ENCODE results near the gene RPH3AL.

RPH3AL gene

DNA sequence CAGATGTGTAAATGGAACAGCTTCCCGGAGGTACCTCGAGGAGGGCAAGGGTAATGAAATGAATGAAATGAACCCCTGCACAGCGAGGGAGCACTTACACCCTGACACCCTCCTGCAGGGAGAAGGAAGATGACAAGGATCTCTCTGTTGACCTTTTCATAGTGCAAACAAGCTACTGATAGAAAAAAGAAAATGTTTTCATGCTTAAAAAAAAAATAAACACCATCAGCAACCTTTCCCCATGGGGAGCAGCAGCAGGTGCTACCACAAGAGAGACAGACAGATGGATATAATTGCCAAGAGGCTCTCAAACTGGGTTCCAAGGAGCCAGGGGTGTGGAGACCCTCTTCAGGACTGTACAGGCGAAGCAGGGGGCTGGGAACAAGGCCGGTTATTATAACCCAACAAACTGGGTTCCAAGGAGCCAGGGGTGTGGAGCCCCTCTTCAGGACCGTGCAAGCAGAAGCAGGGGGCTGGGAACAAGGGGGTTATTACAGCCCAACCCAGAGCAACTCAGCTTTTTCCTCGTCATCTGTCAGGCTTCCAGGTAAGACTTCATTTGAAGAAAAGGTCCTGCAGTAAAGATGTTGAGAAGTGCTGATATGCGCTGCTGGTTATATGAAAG, 718 bp upstream of the RPH3AL start:
- DNase-seq (ENCODE audit: low read depth, low spot score): no peak

DNA sequence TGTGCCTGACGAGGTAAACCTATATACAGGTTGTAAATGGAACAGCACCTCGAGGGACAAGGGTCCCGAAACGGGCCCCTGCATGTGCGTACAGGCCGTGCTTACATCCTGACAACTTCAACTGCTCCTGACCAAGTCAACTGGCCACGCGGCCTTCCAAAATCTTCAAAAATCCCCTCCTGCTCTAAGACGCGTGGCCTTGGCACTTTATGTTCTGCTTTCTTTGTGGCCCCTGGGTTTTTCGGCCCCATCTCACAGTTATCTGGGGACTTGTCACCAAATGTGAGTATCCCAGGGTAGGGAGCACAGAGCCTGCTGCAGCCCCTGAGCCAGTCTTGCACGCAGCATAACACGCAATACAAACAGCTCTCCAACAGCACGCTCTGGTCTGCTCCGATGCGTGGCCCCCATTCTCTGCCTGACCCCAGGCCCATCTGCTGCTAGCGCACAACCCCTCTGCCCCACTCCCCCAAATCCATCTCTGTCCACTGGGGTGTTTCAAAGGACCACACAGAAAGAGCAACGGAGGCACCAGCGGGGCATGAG, 659 bp downstream of the RPH3AL start:
- no peak for DNase-seq (ENCODE audit: low read depth, low spot score)

DNA sequence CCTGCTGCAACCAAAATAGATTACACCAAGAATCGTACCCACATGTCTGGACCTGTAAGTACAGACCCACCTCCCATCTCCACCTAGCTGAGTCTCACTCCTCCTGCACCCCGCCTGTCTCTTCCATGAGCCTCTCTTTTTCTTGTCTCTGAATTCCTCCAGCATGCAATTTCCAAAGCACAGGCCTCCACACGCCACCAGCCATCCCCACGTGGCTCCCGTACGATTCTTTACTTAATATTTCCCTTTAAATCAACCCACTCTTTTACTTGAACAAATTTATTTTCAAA, 1.2 kb downstream of the RPH3AL start:
- no peak for DNase-seq (ENCODE audit: low read depth, low spot score)

DNA sequence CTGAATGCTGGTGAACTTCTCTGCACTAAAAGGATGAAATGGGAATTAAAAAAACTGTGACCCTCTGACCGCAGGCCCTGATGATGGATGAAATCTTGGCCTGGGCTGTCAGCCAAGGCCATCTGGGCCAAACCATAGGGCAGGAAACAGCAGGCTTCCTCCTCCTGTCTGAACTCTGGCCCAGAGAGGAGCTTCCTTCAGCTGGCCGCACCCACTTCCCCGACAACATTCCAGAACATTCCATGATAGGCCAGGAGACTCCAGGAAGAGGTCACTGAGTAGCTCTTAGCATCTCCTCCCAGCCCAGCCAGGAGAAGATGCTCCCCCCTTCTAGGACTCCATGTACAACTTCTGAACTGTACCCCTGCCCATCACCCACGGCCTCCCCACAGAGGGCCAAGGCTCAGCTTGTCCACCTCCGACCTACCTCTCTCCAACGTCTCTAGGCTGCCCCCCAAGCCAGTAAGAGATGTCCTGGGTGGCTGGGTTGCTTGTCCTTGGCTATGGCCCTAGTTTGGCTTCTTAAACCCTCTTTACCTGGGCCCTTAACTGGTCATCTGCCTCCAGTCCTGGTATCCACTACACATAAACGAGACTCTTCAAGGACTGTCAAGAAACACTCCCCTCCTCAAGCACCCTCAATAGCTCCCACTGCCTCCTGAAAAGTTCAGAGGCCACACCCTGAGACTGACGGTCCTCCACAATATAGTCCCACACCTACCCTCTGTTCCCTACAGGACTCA, 1.7 kb downstream of the RPH3AL start:
- DNase-seq (ENCODE audit: low read depth, low spot score): no peak

DNA sequence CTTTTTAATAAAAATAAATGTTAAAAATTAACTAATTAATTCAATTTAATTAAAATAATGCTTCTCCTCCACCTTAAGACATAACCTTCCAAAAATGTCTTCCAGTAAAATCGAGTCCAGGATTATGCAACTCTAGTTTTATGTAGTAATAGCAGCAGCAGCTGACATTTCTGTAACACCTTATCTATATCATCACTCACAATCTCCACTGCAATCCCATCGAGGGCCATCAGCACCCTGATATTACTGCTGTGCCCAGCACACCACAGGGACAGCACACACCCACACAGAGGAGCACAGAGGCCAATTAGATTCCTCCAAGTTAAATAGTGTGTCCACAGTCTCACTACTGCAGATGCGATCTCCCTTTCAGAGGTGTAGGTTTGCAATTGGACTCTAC, 2.9 kb downstream of the RPH3AL start:
- DNase-seq (ENCODE audit: low read depth, low spot score): no peak

DNA sequence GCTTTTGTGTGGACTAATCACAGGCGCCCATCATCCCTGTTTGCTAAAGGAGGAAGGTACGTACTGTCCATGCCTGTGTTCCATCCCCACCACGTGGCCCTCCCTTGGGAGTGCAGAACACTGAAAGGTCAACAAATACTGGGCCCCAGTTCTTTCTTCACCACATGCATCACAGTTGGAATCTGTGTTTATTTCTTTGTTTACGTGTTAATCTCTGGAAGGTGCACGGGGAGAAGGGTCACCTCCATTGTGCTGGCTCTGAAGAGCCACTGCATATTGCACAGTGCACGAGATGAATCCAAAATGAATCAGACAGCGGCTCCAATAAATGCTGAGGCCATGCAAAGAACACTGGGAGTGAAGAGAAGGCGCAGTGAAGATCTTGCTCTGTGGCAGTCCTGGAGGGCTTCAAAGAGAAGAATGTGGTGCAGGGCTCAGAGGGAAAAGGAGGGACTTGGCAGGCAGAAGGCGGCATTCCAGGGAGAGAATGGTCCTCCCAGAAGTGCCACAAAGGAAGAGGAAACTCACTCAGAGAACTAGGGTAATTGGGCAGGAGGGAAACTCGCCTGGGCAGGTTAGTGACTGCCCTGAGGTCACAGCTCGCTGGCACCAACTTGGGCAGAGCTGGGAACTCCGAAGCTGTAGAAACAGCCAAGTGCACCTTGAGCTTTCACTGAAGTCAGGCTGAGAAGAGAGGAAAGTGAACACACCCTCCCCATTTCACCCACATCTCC, 3.7 kb downstream of the RPH3AL start:
- no peak for DNase-seq (ENCODE audit: low read depth, low spot score)

DNA sequence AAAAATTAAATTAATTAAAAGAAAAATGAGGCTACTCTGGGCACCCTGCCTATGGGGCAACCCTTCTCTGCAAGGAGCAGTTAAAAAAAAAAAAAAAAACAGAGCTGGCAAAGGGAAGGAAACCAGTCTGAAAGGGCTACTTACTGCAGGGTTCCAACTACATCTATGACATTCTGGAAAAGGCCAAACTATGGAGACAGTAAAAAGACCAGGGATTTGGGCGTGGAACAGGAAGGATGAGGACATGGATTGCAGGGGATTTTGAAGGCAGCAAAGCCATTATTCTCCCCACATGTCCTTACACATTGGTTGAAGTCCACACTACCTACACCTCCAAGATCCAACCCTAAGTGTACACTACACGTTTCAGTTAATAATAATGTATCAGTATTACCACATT, 4.6 kb downstream of the RPH3AL start:
- DNase-seq (ENCODE audit: low read depth, low spot score): no peak

DNA sequence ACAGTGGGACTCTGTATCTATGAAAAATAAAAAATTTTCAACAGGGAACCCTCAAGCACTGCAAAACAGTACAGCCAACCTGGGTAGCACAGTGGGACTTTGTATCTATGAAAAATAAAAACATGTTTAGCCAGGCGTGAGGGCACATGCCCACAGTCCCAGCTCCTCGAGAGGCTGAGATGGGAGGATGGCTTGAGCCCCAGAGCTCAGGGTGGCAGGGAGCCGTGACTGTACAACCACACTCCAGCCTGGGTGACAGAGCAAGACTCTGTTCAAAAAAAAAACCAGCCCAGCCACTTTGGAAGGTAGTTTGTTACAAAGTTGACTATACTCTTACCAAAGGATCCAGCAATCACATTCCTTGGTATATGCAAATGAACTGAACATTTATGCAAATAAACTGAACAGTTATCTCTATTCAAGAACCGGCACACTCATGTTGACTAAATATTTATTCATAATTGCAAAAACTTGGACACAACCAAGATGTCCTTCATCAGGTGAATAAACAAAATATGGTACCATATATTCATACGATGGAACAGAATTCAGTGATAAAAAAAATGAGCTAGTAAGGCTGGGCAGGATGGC, 5.2 kb downstream of the RPH3AL start:
- DNase-seq (ENCODE audit: low read depth, low spot score): no peak

DNA sequence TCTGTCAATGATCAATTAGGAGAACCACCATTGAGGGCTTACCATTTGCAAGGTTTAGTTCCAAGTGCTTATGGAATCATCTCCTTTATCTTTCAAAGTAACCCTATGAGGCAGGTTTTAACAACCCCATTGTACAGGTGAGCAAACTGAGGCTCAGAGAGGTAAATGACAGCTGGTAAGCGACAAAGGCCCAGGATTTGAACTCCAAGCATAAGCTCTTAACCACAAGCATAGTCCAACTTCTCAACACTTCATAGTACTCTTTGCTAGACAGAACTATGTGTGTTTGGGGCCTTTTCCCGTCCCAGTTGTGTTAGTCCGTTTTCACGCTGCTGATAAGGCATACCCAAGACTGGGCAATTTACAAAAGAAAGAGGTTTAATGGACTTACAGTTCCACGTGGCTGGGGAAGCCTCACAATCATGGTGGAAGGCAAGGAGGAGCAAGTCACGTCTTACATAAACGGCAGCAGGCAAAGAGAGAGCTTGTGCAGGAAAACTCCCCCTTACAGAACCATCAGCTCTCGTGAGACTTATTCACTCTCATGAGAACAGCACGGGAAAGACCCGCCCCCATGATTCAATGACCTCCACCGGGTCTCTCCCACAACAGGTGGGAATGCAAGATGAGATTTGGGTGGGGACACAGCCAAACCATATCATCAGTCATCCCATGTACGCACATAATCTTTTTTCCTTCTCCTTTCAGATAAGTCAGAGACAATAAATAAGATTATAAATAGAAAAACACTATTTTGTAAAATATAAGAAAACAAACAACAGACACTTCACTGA, 6.4 kb downstream of the RPH3AL start:
- DNase-seq (ENCODE audit: low read depth, low spot score): no peak

DNA sequence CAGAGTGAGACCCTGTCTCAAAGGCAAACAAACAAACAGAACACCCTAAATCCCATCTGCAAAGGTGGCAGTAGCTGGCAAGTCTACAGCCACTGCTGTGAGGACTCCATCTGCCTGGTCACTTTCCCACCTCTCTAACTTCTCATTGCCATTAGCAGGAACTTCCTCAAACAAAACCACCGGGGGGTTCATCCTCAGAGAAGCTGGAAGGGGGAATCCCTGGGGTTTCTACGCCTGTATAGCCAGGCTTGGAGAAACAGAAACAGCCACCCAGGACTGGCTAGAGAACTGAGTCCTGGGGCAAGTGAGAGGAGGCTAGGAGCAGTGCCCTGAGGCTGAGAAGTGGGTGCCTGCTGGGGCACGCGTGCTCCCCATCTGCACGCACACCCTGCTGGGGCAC, 7.3 kb downstream of the RPH3AL start:
- DNase-seq (ENCODE audit: low read depth, low spot score): no peak

DNA sequence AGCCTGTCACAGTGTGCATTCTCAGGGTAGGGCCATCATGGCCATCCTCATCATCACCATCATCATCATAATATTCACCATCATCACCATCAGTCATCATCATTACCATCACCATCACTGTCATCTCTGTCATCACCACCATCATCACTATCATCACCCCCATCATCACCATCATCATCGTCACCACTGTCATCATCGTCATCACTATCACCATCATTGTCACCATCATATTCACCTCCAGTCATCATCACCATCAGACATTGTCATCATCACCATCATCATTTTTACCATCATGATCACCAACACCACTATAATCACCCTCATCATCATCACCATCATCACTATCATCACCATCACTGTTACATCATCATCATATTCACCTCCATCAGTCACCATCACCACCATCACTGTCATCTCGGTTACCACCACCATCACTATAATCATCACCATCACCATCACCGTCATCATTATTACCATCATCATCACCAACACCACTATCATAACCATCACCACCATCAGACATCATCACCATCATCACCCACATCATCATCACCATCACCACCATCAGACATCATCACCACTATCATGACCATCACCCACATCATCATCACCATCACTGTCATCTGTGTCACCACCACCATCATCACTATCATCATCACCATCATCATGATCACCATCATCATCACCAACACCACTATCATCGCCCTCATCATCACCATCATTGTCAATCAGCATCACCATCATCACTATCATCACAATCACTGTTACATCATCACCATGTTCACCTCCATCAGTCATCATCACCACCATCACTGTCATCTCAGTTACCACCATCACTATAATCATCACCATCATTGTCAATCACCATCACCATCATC, 8.5 kb downstream of the RPH3AL start:
- DNase-seq (ENCODE audit: low read depth, low spot score): no peak

DNA sequence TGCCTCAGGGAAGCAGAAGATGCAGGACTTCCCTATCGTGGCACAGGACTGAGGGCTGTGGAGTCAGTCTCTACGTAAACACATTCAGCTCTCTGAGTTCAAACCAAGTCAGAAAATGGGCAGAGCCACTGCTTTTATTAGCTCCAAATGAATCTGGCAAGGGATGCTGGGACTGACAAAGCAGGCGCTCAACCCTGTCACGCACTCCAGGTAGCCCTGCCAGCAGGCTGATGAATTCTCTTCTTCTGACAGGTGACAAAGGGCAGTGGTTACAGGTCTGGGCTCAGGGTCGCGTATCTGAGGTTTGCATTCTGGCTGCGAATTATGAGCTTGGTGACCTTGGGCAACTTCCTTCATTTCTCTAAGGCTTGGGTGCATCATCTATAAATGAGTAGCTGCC, 9.4 kb downstream of the RPH3AL start:
- no peak for DNase-seq (ENCODE audit: low read depth, low spot score)

DNA sequence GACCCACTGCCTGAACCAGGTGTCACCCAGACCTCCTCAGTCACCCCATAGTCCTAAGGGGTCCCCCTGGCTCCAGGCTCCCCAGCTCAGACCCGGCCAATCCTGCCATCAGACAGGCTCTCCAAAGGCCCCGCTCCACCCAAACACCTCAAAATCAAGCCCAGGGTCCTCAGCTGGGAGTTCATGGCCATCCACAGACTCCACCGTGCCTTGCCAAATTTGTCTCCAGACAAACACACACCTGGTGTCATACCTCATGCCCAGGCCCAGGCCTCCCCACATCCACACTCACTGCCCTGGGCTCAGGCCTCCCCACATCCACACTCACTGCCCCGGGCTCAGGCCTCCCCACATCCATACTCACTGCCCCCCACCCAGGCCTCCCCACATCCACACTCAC, 12.5 kb downstream of the RPH3AL start:
- no peak for DNase-seq (ENCODE audit: low read depth, low spot score)

DNA sequence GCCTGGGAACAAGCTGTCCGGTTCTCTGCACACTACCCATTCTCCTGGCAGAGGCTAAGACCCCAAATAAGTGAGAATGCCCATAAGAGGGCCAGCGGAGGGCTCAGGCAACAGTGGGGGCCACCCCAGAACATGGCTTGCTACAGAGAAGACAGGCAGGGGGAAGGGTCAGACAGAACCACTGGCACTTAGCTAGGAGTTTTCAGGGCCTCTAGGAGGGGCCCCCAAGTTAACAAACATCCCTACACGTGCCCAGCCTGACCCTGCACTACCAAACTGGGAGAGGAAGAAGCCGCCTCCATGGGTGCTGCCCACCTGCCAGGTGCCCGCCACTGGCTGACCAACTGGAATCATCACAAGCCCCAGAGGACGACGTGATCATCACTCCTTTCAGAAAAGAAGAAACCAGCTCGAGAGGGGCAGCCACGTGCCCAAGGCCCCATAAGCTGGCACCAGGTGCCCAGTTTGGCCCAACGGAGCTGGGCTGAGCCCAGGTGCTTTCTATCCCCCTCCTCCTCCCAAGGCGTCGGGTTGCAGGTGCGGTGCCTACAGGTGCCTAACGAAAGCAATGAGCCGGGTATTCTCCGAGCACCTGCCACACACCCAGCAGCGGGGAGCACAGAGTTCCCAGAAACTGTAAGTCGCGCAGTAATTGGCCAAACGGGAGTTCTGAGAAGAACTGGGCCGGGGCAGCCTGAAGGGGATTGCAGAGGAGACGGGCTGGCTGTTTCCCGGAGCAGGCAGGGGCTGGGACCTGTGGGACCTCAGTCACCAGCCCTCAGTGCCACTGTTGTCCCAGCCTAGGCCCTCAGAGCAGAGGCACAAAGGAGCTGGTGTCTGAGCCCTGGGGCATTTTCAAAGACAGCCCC, 13.2 kb downstream of the RPH3AL start:
- no peak for DNase-seq (ENCODE audit: low read depth, low spot score)

DNA sequence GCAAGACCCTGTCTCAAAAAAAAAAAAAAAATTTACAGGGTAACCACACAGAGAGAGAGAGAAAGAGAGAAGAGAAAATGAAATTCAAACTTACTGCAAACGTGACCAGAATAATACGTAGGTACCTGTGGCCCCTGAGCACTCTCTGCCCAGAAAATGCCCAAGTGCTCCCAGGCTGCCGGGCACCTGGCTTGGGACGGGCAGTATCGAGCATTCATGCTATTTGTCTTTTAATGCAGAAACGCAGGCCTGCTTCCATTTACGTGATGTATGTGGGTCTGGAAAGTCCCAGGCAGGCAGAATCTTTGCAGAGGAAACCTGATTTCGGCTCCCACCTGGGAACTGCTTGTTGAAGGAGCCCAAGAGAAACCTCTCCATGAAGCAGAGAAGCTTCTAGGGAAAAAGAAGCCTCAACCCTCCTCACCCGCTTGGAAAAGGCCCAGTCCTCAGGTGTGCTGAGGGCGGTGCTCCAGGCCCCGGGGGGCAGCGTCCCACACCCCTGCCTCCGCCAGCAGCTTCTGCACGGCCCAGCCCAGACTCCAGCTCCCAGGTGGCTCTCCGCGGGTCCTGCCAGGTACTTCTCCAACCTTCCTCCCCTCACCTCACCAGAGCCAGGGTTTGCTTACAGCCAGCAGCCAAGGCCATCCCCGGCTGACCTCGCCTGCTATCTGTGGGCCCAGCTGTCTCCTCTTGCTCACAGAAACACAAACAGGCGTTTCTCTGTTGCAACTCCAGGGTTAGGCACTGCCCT, 14.0 kb downstream of the RPH3AL start:
- no peak for DNase-seq (ENCODE audit: low read depth, low spot score)

DNA sequence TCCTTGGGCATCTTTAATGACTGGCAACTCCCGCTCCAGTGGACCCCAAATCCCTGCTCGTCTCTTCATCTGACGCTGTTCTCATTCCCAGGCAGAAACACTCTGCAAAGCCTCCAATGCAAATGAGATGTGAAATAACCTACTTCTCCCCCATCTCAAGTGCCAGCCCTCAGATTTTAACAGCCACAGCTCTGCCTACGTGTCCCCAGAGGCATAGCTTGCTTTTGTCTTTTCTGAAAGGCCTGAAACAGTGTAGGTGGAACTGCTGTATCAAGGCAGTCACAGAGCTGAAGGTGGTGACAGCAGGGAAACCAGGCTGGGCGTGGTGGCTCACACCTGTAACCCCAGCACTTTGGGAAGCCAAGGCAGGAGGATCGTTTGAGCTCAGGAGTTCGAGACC, 14.7 kb downstream of the RPH3AL start:
- no peak for DNase-seq (ENCODE audit: low read depth, low spot score)

DNA sequence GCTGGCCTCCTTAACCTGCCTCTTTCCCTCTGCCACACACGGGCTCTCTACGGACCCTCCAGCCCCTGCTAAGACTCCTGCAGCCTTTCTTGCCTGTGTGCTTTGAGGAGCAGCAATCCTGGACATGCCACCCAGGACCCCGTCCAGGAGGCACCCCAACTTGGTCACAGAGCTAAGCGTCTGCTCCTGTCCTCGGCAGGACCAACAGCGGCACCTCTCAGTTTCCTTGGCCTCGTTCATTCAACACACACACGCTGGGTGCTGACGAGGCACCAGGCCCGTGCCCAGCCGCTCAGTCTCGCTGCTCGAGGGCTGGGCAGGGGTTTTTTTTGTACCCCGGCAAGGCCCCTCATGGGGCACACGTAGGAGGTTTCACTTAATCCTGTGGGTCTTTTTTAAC, 15.2 kb downstream of the RPH3AL start:
- DNase-seq (ENCODE audit: low read depth, low spot score): no peak

DNA sequence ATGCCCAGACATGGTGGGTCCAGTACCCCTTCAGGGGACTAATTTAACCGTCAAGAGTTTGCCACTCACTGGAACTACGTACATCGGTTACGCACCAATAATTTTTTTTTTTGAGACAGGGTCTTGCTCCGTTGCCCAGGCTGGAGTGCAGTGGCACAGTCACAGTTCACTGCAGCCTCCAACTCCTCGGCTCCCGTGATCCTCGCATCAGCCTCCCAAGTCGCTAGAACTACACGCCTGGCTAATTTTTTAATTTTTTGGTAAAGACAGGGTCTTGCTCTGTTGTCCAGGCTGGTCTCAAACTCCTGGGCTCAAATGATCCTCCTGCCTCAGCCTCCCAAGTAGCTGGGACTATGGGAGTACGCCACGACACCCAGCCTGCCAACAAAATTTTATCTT, 15.6 kb downstream of the RPH3AL start:
- DNase-seq (ENCODE audit: low read depth, low spot score): no peak
